ENCODE data around the gene OSER1.
"Not testable (repeated sequence)": the region's sequence is repeated elsewhere in the genome, so short reads cannot be mapped to it uniquely, and the experiment has no call there.

OSER1 gene

GRCh38 chr20:44235702-44236101, 25.1 kb upstream of the OSER1 start:
- no peak for TF ChIP-seq CTCF (IDR thresholded peaks at IDR 0.05; ENCODE audit: low read depth, low read length)
- Histone ChIP-seq H3K4me3 (ENCODE audit: low read depth, low read length) (no peak overlapping the region), H3K4me1 (no peaks in the 10 kb centered on the region), H3K9me3 (no peaks in the 10 kb centered on the region), H3K36me3 (no peaks in the 10 kb centered on the region), H3K27me3 (no peaks in the 10 kb centered on the region)
- DNase-seq: no peak

DNA sequence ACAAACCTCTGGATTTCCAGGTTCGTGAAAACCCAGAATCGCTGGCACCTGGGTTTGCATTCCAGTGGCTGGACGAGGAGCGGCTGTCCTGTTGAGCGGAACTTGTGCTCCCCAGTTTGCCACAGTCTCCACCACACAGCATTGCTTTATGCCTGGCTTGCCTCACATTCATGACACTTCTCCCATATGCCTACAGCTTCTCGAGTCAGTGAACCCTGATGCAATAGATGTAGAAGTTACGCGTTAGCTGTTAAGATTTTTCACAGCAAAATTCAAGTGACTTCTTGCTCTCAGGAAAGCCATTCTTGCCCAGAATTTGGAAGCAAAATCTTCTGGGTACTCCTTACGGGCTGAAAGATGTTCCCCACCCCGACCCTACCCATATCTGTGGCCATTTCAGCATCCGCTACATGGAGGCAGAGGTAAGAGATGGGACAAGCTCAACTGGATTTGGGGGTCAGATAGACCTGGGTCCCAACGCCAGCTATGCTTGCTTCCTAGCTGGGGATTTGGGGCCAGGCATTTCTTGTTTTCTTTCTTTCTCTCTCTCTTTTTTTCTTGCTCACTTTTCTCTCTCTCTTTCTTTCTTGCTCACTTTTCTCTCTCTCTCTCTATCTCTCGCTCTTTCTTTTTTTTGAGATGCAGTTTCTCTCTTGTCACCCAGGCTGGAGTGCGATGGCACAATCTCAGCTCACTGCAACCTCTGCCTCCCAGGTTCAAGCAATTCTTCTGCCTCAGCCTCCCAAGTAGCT, 24.2 kb upstream of the OSER1 start:
- TF ChIP-seq CTCF (IDR thresholded peaks at IDR 0.05; ENCODE audit: low read depth, low read length): no peak
- no peak for DNase-seq
- Histone ChIP-seq H3K36me3 (no peaks in the 10 kb centered on the region), H3K4me3 (ENCODE audit: low read depth, low read length) (no peak overlapping the region), H3K4me1 (no peaks in the 10 kb centered on the region), H3K9me3 (no peaks in the 10 kb centered on the region), H3K27me3 (no peaks in the 10 kb centered on the region)

- TF ChIP-seq CTCF (IDR thresholded peaks at IDR 0.05; ENCODE audit: low read depth, low read length): no peak
- Histone ChIP-seq H3K4me3 (ENCODE audit: low read depth, low read length) (no peak overlapping the region), H3K27me3 (no peaks in the 10 kb centered on the region), H3K4me1 (no peaks in the 10 kb centered on the region), H3K9me3 (no peaks in the 10 kb centered on the region), H3K36me3 (no peaks in the 10 kb centered on the region)
- DNase-seq: no peak
These were observed 23.0 kb upstream of the OSER1 start for GRCh38 chr20:44233436-44234016.

DNA sequence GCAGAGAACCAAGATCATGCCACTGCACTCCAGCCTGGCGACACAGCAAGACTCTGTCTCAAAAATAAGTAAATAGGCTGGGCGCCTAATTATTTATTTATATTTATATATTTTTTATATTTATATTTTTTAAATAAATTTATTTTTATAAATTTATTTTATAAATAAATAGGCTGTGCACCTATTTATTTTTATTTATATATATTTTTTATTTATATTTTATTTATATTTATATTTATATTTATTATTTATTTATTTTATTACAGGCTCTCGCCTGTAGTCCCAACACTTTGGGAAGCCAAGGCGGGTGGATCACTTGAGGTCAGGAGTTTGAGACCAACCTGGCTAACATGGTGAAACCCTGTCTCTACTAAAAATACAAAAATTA, 21.9 kb upstream of the OSER1 start:
- DNase-seq; H3K36me3 ChIP-seq; H3K27me3 ChIP-seq; H3K9me3 ChIP-seq; H3K4me3 ChIP-seq (ENCODE audit: low read depth, low read length); H3K4me1 ChIP-seq: not testable (repeated sequence)

DNA sequence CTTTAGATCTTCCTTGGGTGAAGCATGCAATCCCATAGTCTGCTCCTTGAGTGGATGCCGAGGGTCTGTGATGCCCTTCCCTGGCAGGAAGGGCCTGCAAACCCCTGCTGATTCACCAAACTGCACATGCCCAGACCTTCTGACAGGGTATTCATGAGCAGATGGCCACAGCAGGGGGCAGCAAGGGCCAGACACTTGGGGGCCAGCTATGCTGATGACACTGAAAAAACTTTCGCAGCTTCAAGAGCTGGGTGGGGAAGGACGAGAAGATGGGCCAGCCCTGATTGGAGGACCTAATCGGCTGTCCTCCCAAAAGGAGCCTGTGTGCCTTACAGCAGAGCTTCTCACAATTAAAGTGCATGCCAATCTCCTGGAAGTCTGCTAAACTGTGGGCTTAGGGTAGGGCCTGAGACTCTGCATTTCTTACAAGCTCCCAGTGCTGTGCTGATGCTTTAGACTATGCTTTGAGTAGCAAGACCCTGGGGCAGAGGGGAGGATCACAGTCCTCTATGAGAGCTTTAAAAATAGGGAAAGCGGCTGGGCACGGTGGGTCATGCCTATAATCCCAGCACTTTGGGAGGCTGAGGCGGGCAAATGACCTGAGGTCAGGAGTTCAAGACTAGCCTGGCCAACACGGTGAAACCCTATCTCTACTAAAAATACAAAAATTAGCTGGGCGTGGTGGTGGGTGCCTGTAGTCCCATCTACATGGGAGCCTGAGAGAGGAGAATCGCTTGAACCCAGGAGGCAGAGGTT, 21.3 kb upstream of the OSER1 start:
- no peaks in the 10 kb centered on the region for H3K4me1 ChIP-seq
- TF ChIP-seq CTCF (IDR thresholded peaks at IDR 0.05; ENCODE audit: low read depth, low read length): no peak
- no peaks in the 10 kb centered on the region for H3K36me3 ChIP-seq
- no peak overlapping the region for H3K4me3 ChIP-seq (ENCODE audit: low read depth, low read length)
- no peak for DNase-seq
- H3K27me3 ChIP-seq: no peaks in the 10 kb centered on the region
- H3K9me3 ChIP-seq: no peaks in the 10 kb centered on the region

GRCh38 chr20:44231193-44231592, 20.6 kb upstream of the OSER1 start:
- Histone ChIP-seq H3K9me3 (no peaks in the 10 kb centered on the region), H3K27me3 (no peaks in the 10 kb centered on the region), H3K4me1 (no peaks in the 10 kb centered on the region), H3K36me3 (no peaks in the 10 kb centered on the region), H3K4me3 (ENCODE audit: low read depth, low read length) (no peak overlapping the region)
- no peak for TF ChIP-seq CTCF (IDR thresholded peaks at IDR 0.05; ENCODE audit: low read depth, low read length)
- DNase-seq: no peak
